ENCODE results near the gene EFCAB9. TPM values are rescaled to one million over a fixed set of nuclear protein-coding genes. Genes with fewer than 3 reads are reported as not detected.
A peak's percentile ranks its signal among the peaks of the same experiment; 100 is the strongest.

The EFCAB9 gene
- total RNA-seq, 1 donor from 2014 or later, result not detected

GRCh38 chr5:172229904-172230303 is 35.9 kb downstream of the EFCAB9 start:
- no peaks in the 10 kb centered on the region for H3K4me1 Mint-ChIP-seq
- no peak for DNase-seq (ENCODE audit: low spot score)
- no peaks in the 10 kb centered on the region for H3K9me3 Mint-ChIP-seq
- Histone ChIP-seq H3K27ac (no peak overlapping the region), H3K27me3 (no peaks in the 10 kb centered on the region), H2AFZ (replicated peaks) (no peak overlapping the region), H3K79me2 (ENCODE audit: low read depth) (peaks cover 68% of the 10 kb centered on the region), H3K9me3 (ENCODE audit: low read depth) (no peaks in the 10 kb centered on the region), H3K4me2 (no peak overlapping the region), H3K4me3 (no peak overlapping the region), H3F3A (ENCODE audit: low read depth) (peaks cover 36% of the 10 kb centered on the region), H3K4me1 (peaks cover 20% of the 10 kb centered on the region), H3K36me3 (peaks cover 29% of the 10 kb centered on the region), H3K9ac (no peak overlapping the region), H4K20me1 (ENCODE audit: low read depth) (peaks cover 54% of the 10 kb centered on the region)
- H3K27ac Mint-ChIP-seq, result no peak overlapping the region
- peaks cover 40% of the 10 kb centered on the region for H3K36me3 Mint-ChIP-seq
- TF ChIP-seq CTCF (IDR thresholded peaks at IDR 0.05) (no peak), EZH2phosphoT487 (IDR thresholded peaks at IDR 0.05) (no peak)
- H3K4me3 Mint-ChIP-seq, result no peak overlapping the region
- peaks cover 4% of the 10 kb centered on the region for H3K27me3 Mint-ChIP-seq (ENCODE audit: insufficient read depth, low read depth)

- H3K36me3 ChIP-seq, result peaks cover 29% of the 10 kb centered on the region
- H3K9ac ChIP-seq, result no peak overlapping the region
- Mint-ChIP-seq H3K27ac (no peak overlapping the region), H3K4me3 (no peak overlapping the region), H3K9me3 (no peaks in the 10 kb centered on the region), H3K4me1 (peaks cover 6% of the 10 kb centered on the region), H3K27me3 (ENCODE audit: insufficient read depth, low read depth) (peaks cover 4% of the 10 kb centered on the region), H3K36me3 (peaks cover 29% of the 10 kb centered on the region)
- peaks cover 95% of the 10 kb centered on the region for H3K79me2 ChIP-seq (ENCODE audit: low read depth)
- no peak for TF ChIP-seq EZH2phosphoT487 (IDR thresholded peaks at IDR 0.05)
- no peak for TF ChIP-seq EZH2 (IDR thresholded peaks at IDR 0.05)
- TF ChIP-seq CTCF (IDR thresholded peaks at IDR 0.05), result no peak
- no peak overlapping the region for H2AFZ ChIP-seq (replicated peaks)
- DNase-seq (ENCODE audit: low spot score), result no peak
- H3K4me2 ChIP-seq, result no peak overlapping the region
- H3F3A ChIP-seq (ENCODE audit: low read depth), result peaks cover 15% of the 10 kb centered on the region
- peaks cover 21% of the 10 kb centered on the region for H3K4me1 ChIP-seq
- peaks cover 71% of the 10 kb centered on the region for H4K20me1 ChIP-seq (ENCODE audit: low read depth)
- H3K27me3 ChIP-seq, result no peaks in the 10 kb centered on the region
- H3K4me3 ChIP-seq, result no peak overlapping the region
- H3K27ac ChIP-seq, result no peak overlapping the region
- no peaks in the 10 kb centered on the region for H3K9me3 ChIP-seq (ENCODE audit: low read depth)
Observed at GRCh38 chr5:172234031-172234430, 40.1 kb downstream of the EFCAB9 start.

- Histone ChIP-seq H3K27ac (peak overlapping the region; percentile 54), H3K9ac (no peak overlapping the region), H2AFZ (replicated peaks) (no peak overlapping the region), H3K4me1 (peaks cover 21% of the 10 kb centered on the region), H3K36me3 (peaks cover 20% of the 10 kb centered on the region), H3K27me3 (no peaks in the 10 kb centered on the region), H3K4me3 (no peak overlapping the region), H4K20me1 (ENCODE audit: low read depth) (peaks cover 80% of the 10 kb centered on the region), H3K4me2 (no peak overlapping the region), H3K79me2 (ENCODE audit: low read depth) (peaks cover 98% of the 10 kb centered on the region), H3K9me3 (ENCODE audit: low read depth) (no peaks in the 10 kb centered on the region), H3F3A (ENCODE audit: low read depth) (peaks cover 15% of the 10 kb centered on the region)
- Mint-ChIP-seq H3K27me3 (ENCODE audit: insufficient read depth, low read depth) (peaks cover 4% of the 10 kb centered on the region), H3K27ac (peak overlapping the region; percentile 9), H3K4me3 (no peak overlapping the region), H3K4me1 (peaks cover 6% of the 10 kb centered on the region), H3K36me3 (peaks cover 27% of the 10 kb centered on the region), H3K9me3 (peaks cover 3% of the 10 kb centered on the region)
- DNase-seq (ENCODE audit: low spot score), result no peak
- TF ChIP-seq EZH2phosphoT487 (IDR thresholded peaks at IDR 0.05), result no peak
- TF ChIP-seq EZH2 (IDR thresholded peaks at IDR 0.05), result no peak
- TF ChIP-seq CTCF (IDR thresholded peaks at IDR 0.05), result no peak
Observed at GRCh38 chr5:172235132-172235780, 41.3 kb downstream of the EFCAB9 start.

All from neural progenitor cell (in vitro differentiated cells).